Activated CD8-positive, alpha-beta T cell treated with anti-CD3 and anti-CD28 coated beads for 36 hours (primary cell): Measurements from ENCODE around the gene DDX52. TPM values are rescaled to one million over a fixed set of nuclear protein-coding genes. Genes with fewer than 3 reads are reported as not detected.

ENCODE experiments used
- ATAC-seq: fragments of 200-7000 bp; cut with Tn5 transposase; one replicate; pipeline ENCODE4 v1.10.0; 2021; ENCODE audit warnings: mild to moderate bottlenecking, moderate library complexity
- CTCF ChIA-PET: fragments of 350-600 bp; sonication (Branson Sonifier 250); formaldehyde crosslinking; loops from one replicate; lab custom pipeline; 2021; ENCODE audit warnings: antibody characterized with exemption; lab: Charles Lee
- POLR2A ChIA-PET: fragments of 350-600 bp; sonication (Branson Sonifier 250); formaldehyde crosslinking; loops from one replicate; lab custom pipeline; 2021; ENCODE audit warnings: antibody characterized with exemption; lab: Charles Lee
- DNase-seq: peaks from one replicate; pipeline ENCODE4 v3.0.0-alpha.2; 2020
- H3K27ac Mint-ChIP-seq: one replicate; pipeline ENCODE4 v1.8.0; 2021; ENCODE audit warnings: mild to moderate bottlenecking, mixed read lengths
- H3K27me3 Mint-ChIP-seq: one replicate; pipeline ENCODE4 v1.8.0; 2021; ENCODE audit warnings: mixed read lengths
- H3K36me3 Mint-ChIP-seq: one replicate; pipeline ENCODE4 v1.8.0; 2021; ENCODE audit warnings: low read depth, mixed read lengths
- H3K4me1 Mint-ChIP-seq: one replicate; pipeline ENCODE4 v1.8.0; 2021; ENCODE audit warnings: low read depth, mixed read lengths
- H3K4me3 Mint-ChIP-seq: one replicate; pipeline ENCODE4 v1.8.0; 2021; ENCODE audit warnings: mild to moderate bottlenecking, moderate library complexity, mixed read lengths
- H3K9me3 Mint-ChIP-seq: one replicate; pipeline ENCODE4 v1.8.0; 2021; ENCODE audit warnings: mixed read lengths
- intact Hi-C: fragments of 100-400 bp; cut with micrococcal nuclease; formaldehyde crosslinking; loops from one replicate; pipeline ENCODE4 v1.10.0; 2022
- total RNA-seq, 2 experiments: library from RNA; stranded (reverse); gene quantifications; one replicate each; pipeline ENCODE4 v1.2.3, GENCODE V29; 2021
- TF ChIP-seq, protein P1 (sequence below): fragments of 200-600 bp; IDR thresholded peaks from one replicate; pipeline ENCODE4 v1.8.0; 2022; ENCODE audit warnings: antibody characterized with exemption, mild to moderate bottlenecking

DDX52 gene
- total RNA-seq, 2 experiments from 2014 or later = 33.1 to 34.5 TPM

GRCh38 chr17:37574427-37574826 is 68.8 kb downstream of the DDX52 start:
- DNase-seq (no peak), ATAC-seq (no peak)
- peak overlapping the region; percentile 20 for H3K27ac Mint-ChIP-seq
- intact Hi-C loops = no loop called here
- H3K27me3 Mint-ChIP-seq = no peaks in the 10 kb centered on the region
- H3K9me3 Mint-ChIP-seq = peaks cover 2% of the 10 kb centered on the region
- CTCF ChIA-PET = no interaction called here
- H3K4me1 Mint-ChIP-seq = peaks cover 11% of the 10 kb centered on the region
- peaks cover 36% of the 10 kb centered on the region for H3K36me3 Mint-ChIP-seq
- H3K4me3 Mint-ChIP-seq = no peak overlapping the region
- TF ChIP-seq, protein P1, sequence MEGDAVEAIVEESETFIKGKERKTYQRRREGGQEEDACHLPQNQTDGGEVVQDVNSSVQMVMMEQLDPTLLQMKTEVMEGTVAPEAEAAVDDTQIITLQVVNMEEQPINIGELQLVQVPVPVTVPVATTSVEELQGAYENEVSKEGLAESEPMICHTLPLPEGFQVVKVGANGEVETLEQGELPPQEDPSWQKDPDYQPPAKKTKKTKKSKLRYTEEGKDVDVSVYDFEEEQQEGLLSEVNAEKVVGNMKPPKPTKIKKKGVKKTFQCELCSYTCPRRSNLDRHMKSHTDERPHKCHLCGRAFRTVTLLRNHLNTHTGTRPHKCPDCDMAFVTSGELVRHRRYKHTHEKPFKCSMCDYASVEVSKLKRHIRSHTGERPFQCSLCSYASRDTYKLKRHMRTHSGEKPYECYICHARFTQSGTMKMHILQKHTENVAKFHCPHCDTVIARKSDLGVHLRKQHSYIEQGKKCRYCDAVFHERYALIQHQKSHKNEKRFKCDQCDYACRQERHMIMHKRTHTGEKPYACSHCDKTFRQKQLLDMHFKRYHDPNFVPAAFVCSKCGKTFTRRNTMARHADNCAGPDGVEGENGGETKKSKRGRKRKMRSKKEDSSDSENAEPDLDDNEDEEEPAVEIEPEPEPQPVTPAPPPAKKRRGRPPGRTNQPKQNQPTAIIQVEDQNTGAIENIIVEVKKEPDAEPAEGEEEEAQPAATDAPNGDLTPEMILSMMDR = no peak
- POLR2A ChIA-PET = interaction anchor here (0.6 kb wide), 1 partner anchor 1806 kb away, joined by 3 read pairs; no protein-coding TSS in a partner anchor

GRCh38 chr17:37571674-37572073 is 71.6 kb downstream of the DDX52 start:
- Mint-ChIP-seq H3K27ac (no peak overlapping the region), H3K4me1 (peaks cover 11% of the 10 kb centered on the region), H3K36me3 (peaks cover 44% of the 10 kb centered on the region), H3K9me3 (peaks cover 2% of the 10 kb centered on the region), H3K27me3 (no peaks in the 10 kb centered on the region), H3K4me3 (no peak overlapping the region)
- CTCF ChIA-PET = interaction anchor here (1.4 to 1.5 kb wide), 2 partner anchors 15 to 44 kb away, joined by 3 read pairs; no protein-coding TSS in a partner anchor
- intact Hi-C loops = no loop called here
- DNase-seq (no peak), ATAC-seq (no peak)
- POLR2A ChIA-PET = no interaction called here
- TF ChIP-seq, protein P1 = no peak

DNA sequence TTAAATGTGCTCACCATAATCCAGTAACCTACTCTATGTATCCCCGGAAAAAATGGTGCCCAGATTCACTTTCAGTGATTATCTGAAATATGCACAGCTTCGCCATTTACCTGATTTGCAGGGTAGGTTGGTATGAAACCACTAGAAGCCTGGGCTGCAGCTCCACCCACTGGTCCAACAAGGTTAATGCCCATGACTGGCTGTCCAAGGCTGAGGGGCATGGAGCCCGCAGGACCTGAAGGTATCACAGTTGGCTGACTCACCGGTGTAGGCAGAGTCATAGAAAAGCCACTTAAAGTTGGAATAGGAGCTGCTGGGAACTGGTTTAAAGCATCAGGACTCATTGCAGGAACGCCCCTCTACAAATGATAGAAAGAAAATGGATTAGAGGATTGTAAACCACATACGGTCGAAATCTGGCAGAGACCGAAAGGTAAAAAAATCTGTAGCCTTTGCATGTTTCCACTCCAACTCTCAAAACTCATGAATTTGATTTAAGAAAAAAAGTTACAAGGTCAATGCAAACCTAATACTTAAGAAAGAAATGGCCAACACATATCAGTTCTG is 72.6 kb downstream of the DDX52 start:
- Mint-ChIP-seq H3K9me3 (peaks cover 2% of the 10 kb centered on the region), H3K27ac (no peak overlapping the region), H3K36me3 (peaks cover 43% of the 10 kb centered on the region), H3K4me1 (peaks cover 11% of the 10 kb centered on the region), H3K4me3 (no peak overlapping the region), H3K27me3 (no peaks in the 10 kb centered on the region)
- ChIA-PET POLR2A (no interaction called here), CTCF (interaction anchor here (0.9 to 1.8 kb wide), 10 partner anchors 9 to 221 kb away, joined by 3 to 11 read pairs (median 4); no protein-coding TSS in a partner anchor)
- peak; percentile 63 for DNase-seq
- intact Hi-C loops = no loop called here
- peak; percentile 90 for ATAC-seq
- TF ChIP-seq, protein P1 = peak; percentile 40

DNA sequence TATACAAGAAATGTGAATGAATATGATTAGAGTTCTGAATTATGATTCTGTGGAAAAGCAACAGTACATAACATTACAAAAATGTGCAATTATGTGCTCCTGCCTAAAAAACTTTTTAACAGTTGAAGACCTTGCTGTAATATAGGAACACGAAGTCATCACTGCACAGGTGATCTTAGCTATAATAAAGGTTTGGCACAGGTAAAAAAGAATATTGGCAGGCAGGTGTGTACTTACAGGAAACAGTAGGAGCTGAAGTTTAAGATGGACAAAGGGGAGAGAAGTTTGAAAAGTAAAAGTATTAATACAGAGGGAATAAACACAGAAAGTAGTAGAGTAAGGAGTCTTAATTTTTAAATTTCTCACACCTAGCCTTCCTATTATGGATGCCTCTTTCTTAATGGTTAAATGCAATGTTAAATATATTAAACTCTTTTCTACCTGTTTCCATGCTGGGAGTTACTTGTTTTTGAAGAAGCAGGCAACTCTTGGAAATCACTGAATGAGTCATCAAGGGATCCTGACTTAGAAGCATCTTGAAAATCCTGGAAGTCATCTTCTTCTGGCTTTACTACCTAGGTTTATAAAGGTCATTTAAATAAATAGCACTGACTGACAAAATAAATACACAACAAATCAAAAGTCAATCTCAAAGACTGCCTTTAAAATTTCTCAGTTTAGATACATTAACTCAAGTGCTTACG is 74.7 kb downstream of the DDX52 start:
- TF ChIP-seq, protein P1 = no peak
- DNase-seq (no peak), ATAC-seq (no peak)
- H3K4me3 Mint-ChIP-seq = no peak overlapping the region
- peak overlapping the region; percentile 71 for H3K27ac Mint-ChIP-seq
- ChIA-PET POLR2A (interaction anchor here (0.6 to 0.9 kb wide), 2 partner anchors 8 to 67 kb away, joined by 3 read pairs; no protein-coding TSS in a partner anchor), CTCF (interaction anchor here (1.7 to 1.8 kb wide), 3 partner anchors 8 to 196 kb away, joined by 5 to 11 read pairs (median 5); no protein-coding TSS in a partner anchor)
- peaks cover 12% of the 10 kb centered on the region for H3K4me1 Mint-ChIP-seq
- peaks cover 39% of the 10 kb centered on the region for H3K36me3 Mint-ChIP-seq
- no peaks in the 10 kb centered on the region for H3K9me3 Mint-ChIP-seq
- no peaks in the 10 kb centered on the region for H3K27me3 Mint-ChIP-seq
- intact Hi-C loops = no loop called here

DNA sequence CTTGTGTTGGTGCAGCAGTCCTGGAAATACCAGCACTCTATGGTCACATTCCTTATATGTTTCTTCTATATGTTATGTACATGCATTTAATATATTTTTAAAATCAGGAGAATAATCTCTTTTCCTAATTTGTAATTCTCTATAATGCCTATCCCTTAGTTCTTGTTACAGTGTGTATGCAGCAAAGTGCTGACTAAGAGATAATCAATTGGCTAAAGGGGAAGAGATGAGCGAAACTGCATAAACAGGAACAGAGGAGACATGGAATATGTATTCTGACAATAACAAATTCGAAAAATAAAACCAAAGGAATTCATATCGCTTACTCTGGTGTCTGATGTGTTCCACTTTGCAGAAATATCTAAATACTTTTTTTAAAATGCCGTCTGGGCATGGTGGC is 75.7 kb downstream of the DDX52 start:
- DNase-seq = no peak
- H3K9me3 Mint-ChIP-seq = no peaks in the 10 kb centered on the region
- intact Hi-C loops = no loop called here
- TF ChIP-seq, protein P1 = no peak
- H3K36me3 Mint-ChIP-seq = peaks cover 39% of the 10 kb centered on the region
- H3K27me3 Mint-ChIP-seq = no peaks in the 10 kb centered on the region
- POLR2A ChIA-PET = no interaction called here
- no peak overlapping the region for H3K27ac Mint-ChIP-seq
- no peak for ATAC-seq
- H3K4me3 Mint-ChIP-seq = no peak overlapping the region
- peaks cover 12% of the 10 kb centered on the region for H3K4me1 Mint-ChIP-seq
- CTCF ChIA-PET = no interaction called here
